WTC11 (cell line): ENCODE data around the gene ZNF526. TPM values are rescaled to one million over a fixed set of nuclear protein-coding genes. Genes with fewer than 3 reads are reported as not detected.

Experiments
- ATAC-seq: fragments of 200-7000 bp; cut with Tn5 transposase; 2 replicates; pipeline ENCODE4 v1.10.0; 2021; ENCODE audit warnings: mild to moderate bottlenecking, moderate library complexity
- CTCF ChIA-PET: fragments of 300-600 bp; sonication (Branson Sonifier 250); formaldehyde crosslinking; loops from one replicate; lab custom pipeline; 2021; ENCODE audit warnings: antibody characterized with exemption; lab: Charles Lee
- POLR2A ChIA-PET: fragments of 350-600 bp; sonication (Branson Sonifier 250); formaldehyde crosslinking; loops from one replicate; lab custom pipeline; 2021; ENCODE audit warnings: antibody characterized with exemption; lab: Charles Lee
- DNase-seq: peaks from one replicate; pipeline ENCODE4 v3.0.0; 2021; ENCODE audit warnings: low spot score
- H3K27ac Mint-ChIP-seq: 2 replicates; pipeline ENCODE4 v1.8.0; 2021; ENCODE audit warnings: mixed read lengths
- H3K27me3 Mint-ChIP-seq: 2 replicates; pipeline ENCODE4 v1.8.0; 2021; ENCODE audit warnings: low read depth, mild to moderate bottlenecking, moderate library complexity, mixed read lengths
- H3K36me3 Mint-ChIP-seq: 2 replicates; pipeline ENCODE4 v1.8.0; 2021; ENCODE audit warnings: mixed read lengths
- H3K4me1 Mint-ChIP-seq: 2 replicates; pipeline ENCODE4 v1.8.0; 2022; ENCODE audit warnings: mixed read lengths
- H3K4me3 Mint-ChIP-seq: 2 replicates; pipeline ENCODE4 v1.8.0; 2021; ENCODE audit warnings: mild to moderate bottlenecking, moderate library complexity, mixed read lengths
- H3K9me3 Mint-ChIP-seq: 2 replicates; pipeline ENCODE4 v1.8.0; 2021; ENCODE audit warnings: mixed read lengths
- CREM ChIP-seq: sonication (generic); formaldehyde crosslinking; IDR thresholded peaks from 2 replicates; pipeline ENCODE4 v1.8.1; 2022; ENCODE audit warnings: mild to moderate bottlenecking, missing genetic modification reagents, moderate library complexity
- FOXK1 ChIP-seq: sonication (generic); formaldehyde crosslinking; IDR thresholded peaks from 2 replicates; pipeline ENCODE4 v1.8.0; 2022; ENCODE audit warnings: mild to moderate bottlenecking, moderate library complexity, missing genetic modification reagents
- GABPB1 ChIP-seq: sonication (generic); formaldehyde crosslinking; IDR thresholded peaks from 2 replicates; pipeline ENCODE4 v1.8.1; 2023; ENCODE audit warnings: mild to moderate bottlenecking, missing genetic modification reagents
- GRHL2 ChIP-seq: fragments of 250-450 bp; sonication (Bioruptor Pico); IDR thresholded peaks from 2 replicates; pipeline ENCODE4 v1.8.0; 2022; ENCODE audit warnings: mild to moderate bottlenecking, moderate library complexity; ENCODE audit not compliant: insufficient replicate concordance, severe bottlenecking
- GTF2I ChIP-seq: fragments of 250-450 bp; sonication (Bioruptor Pico); conservative IDR thresholded peaks from 2 replicates; pipeline ENCODE4 v1.4.0; 2021; ENCODE audit warnings: mild to moderate bottlenecking
- IRF2 ChIP-seq: sonication (generic); formaldehyde crosslinking; IDR thresholded peaks from 2 replicates; pipeline ENCODE4 v1.8.0; 2022; ENCODE audit warnings: low read depth, missing genetic modification reagents, borderline replicate concordance
- JAZF1 ChIP-seq: fragments of 250-450 bp; sonication (Bioruptor Pico); IDR thresholded peaks from 2 replicates; pipeline ENCODE4 v1.9.0; 2021; ENCODE audit warnings: moderate library complexity, mild to moderate bottlenecking, inconsistent platforms
- MYBL2 ChIP-seq: sonication (generic); formaldehyde crosslinking; IDR thresholded peaks from 2 replicates; pipeline ENCODE4 v1.8.1; 2023; ENCODE audit warnings: mild to moderate bottlenecking, moderate library complexity, missing genetic modification reagents
- NR2C2 ChIP-seq: sonication (generic); formaldehyde crosslinking; IDR thresholded peaks from 2 replicates; pipeline ENCODE4 v1.8.0; 2022; ENCODE audit warnings: mild to moderate bottlenecking, missing genetic modification reagents
- SP1 ChIP-seq: sonication (generic); formaldehyde crosslinking; conservative IDR thresholded peaks from 2 replicates; pipeline ENCODE4 v1.8.1; 2022; ENCODE audit warnings: missing genetic modification reagents
- TEAD4 ChIP-seq: sonication (generic); formaldehyde crosslinking; IDR thresholded peaks from 2 replicates; pipeline ENCODE4 v1.8.0; 2022; ENCODE audit warnings: mild to moderate bottlenecking, missing genetic modification reagents
- ZNF121 ChIP-seq: sonication (generic); formaldehyde crosslinking; IDR thresholded peaks from 2 replicates; pipeline ENCODE4 v1.8.0; 2023; ENCODE audit warnings: missing genetic modification reagents
- ZNF232 ChIP-seq: sonication (generic); formaldehyde crosslinking; IDR thresholded peaks from 2 replicates; pipeline ENCODE4 v1.8.0; 2022; ENCODE audit warnings: mild to moderate bottlenecking, missing genetic modification reagents
- total RNA-seq: library from RNA; stranded (reverse); gene quantifications from 3 replicates; pipeline ENCODE4 v1.2.3, GENCODE V29; 2021
- TF ChIP-seq, protein P1 (sequence below): sonication (generic); formaldehyde crosslinking; IDR thresholded peaks from 2 replicates; pipeline ENCODE4 v1.8.1; 2023; ENCODE audit warnings: mild to moderate bottlenecking, missing genetic modification reagents, moderate library complexity
- TF ChIP-seq, protein P2 (sequence below): sonication (generic); formaldehyde crosslinking; IDR thresholded peaks from 2 replicates; pipeline ENCODE4 v1.8.0; 2022; ENCODE audit warnings: mild to moderate bottlenecking, missing genetic modification reagents
- TF ChIP-seq, protein P3 (sequence below): sonication (generic); formaldehyde crosslinking; IDR thresholded peaks from 2 replicates; pipeline ENCODE4 v1.8.1; 2022; ENCODE audit warnings: low read depth, missing genetic modification reagents, borderline replicate concordance
- TF ChIP-seq, protein P4 (sequence below): sonication (generic); formaldehyde crosslinking; IDR thresholded peaks from 2 replicates; pipeline ENCODE4 v1.8.1; 2023; ENCODE audit warnings: mild to moderate bottlenecking, missing genetic modification reagents, moderate library complexity
- TF ChIP-seq, protein P5 (sequence below): sonication (generic); formaldehyde crosslinking; IDR thresholded peaks from 2 replicates; pipeline ENCODE4 v1.8.1; 2023; ENCODE audit warnings: mild to moderate bottlenecking, missing genetic modification reagents
- TF ChIP-seq, protein P6 (sequence below): sonication (generic); formaldehyde crosslinking; IDR thresholded peaks from 2 replicates; pipeline ENCODE4 v1.8.1; 2022; ENCODE audit warnings: mild to moderate bottlenecking, moderate library complexity, missing genetic modification reagents
- TF ChIP-seq, protein P7 (sequence below): sonication (generic); formaldehyde crosslinking; IDR thresholded peaks from 2 replicates; pipeline ENCODE4 v1.8.1; 2023; ENCODE audit warnings: mild to moderate bottlenecking, moderate library complexity, missing genetic modification reagents
- TF ChIP-seq, protein P8 (sequence below): sonication (generic); formaldehyde crosslinking; IDR thresholded peaks from 2 replicates; pipeline ENCODE4 v1.8.0; 2022; ENCODE audit warnings: mild to moderate bottlenecking, missing genetic modification reagents

Gene ZNF526
- total RNA-seq, 1 experiment from 2014 or later: 18.3 TPM

DNA sequence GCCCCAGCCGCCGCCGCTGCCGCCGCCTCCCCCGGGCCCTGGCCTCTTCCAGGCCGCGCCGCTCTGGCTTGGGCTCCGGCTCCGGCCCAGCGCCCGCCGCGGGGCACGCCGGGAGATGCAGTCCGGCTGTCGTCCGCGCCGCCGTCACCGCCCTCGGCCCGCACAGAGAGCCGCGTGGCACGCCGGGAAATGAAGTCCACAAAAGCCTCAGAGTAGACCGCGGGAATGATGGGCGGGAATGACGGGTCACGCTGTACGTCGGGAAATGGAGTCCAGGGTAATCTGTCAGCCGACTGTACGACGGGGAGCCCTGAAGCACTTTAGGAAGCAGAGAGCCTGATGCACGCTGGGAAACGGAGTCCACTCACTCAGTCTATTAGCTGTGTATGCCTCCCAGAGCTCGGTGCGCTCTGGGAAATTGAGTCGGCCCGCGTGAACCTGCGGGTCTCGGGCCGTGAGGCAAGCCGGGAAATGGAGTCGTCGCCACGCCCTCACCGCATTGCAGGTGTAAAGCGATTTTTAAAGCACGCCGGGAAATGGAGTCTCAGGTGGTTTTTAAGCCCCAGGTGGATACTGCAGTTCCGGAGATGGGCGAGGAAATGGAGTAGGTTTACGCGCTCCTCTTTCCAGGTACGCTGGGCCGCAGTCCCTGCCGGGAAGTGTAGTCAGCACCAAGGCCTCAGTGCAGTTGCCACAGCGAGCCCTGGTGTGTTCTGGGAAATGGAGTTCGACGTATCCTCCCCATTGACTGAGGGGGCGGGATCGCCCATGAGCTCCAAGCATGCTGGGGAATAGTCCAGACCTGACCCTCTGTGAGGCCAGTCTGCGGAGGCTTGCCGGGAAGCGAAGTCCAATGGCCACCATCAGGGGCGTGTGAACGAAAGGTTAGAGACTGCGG, 22.6 kb downstream of the ZNF526 start, which contains the start of gene GSK3A (continued):
- TF ChIP-seq GTF2I (CRISPR knock-in tag) (no peak), ZNF232 (CRISPR knock-in tag) (no peak)
- TF ChIP-seq, protein P1, sequence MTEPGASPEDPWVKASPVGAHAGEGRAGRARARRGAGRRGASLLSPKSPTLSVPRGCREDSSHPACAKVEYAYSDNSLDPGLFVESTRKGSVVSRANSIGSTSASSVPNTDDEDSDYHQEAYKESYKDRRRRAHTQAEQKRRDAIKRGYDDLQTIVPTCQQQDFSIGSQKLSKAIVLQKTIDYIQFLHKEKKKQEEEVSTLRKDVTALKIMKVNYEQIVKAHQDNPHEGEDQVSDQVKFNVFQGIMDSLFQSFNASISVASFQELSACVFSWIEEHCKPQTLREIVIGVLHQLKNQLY: no peak
- TF ChIP-seq, protein P2, sequence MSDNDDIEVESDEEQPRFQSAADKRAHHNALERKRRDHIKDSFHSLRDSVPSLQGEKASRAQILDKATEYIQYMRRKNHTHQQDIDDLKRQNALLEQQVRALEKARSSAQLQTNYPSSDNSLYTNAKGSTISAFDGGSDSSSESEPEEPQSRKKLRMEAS: no peak

DNA sequence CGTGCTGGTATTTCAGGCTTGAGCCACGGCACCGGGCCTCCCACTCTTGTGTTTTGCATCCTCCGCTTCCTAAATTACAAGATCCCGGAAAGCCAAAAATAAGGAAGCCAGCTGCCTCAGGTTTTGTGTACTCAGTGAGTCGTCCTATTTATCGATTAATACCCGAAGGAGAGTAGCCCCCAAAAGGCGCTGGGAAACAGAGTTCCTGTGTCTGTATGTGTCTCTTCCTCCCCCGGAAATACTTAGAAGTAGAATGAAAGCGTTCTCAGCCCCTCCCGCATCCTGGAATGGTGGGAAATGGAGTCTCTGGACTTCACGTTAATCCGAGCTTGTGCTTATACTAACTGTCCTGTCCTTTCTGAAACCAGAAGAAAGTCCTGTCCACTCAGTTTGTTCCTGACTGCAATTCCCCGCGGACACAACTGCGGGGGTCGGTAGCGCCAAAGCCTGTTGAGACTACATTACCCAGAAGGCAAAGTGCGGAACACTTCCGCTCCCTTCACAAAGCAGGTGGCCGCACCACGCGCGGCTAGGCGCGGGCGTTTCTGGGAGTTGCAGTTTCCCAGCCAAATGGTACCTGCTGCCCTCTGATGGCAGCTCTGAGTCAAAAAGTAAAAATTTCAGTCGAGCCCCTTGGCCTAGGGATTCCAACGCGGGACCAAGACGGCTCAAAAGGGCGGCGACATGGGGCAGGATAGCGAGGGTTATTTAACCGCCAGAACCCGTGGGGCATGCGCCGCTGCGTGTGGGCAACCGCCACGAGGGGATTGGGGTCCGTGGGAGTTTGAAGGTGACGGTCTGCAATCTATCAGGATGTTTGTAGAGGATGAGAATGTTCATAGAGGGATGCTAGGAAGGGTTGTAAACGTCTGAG, 24.5 kb downstream of the ZNF526 start:
- Mint-ChIP-seq H3K36me3 (peaks cover 9% of the 10 kb centered on the region), H3K4me1 (peaks cover 35% of the 10 kb centered on the region), H3K27me3 (no peaks in the 10 kb centered on the region), H3K27ac (peak overlapping the region; percentile 97), H3K9me3 (no peaks in the 10 kb centered on the region), H3K4me3 (peak overlapping the region; percentile 89)
- ChIA-PET POLR2A (interaction anchor here (3.2 to 3.6 kb wide), 2 partner anchors 11 to 35 kb away, joined by 13 to 28 read pairs; partner anchors contain the start of gene ERF), CTCF (interaction anchor here (0.5 to 7.8 kb wide), 15 partner anchors 9 to 196 kb away, joined by 3 to 239 read pairs (median 5); partner anchors contain the start of gene ERF)
- peak; percentile 19 for ATAC-seq
- peak; percentile 95 for DNase-seq
- TF ChIP-seq NR2C2 (CRISPR knock-in tag) (no peak), TEAD4 (CRISPR knock-in tag) (no peak), GABPB1 (CRISPR knock-in tag) (peak; percentile 73; the same call in 1 of the 2 replicates), MYBL2 (no peak), IRF2 (no peak), GRHL2 (no peak), CREM (CRISPR knock-in tag) (0 out of 2 replicates have a peak, but pooled peaks have one; percentile 26), SP1 (CRISPR knock-in tag) (peak; percentile 68; the same call in 1 of the 2 replicates), FOXK1 (CRISPR knock-in tag) (peak; percentile 56; the same call in 1 of the 2 replicates), ZNF121 (CRISPR knock-in tag) (0 out of 2 replicates have a peak, but pooled peaks have one; percentile 35), JAZF1 (no peak)
- TF ChIP-seq, protein P3, sequence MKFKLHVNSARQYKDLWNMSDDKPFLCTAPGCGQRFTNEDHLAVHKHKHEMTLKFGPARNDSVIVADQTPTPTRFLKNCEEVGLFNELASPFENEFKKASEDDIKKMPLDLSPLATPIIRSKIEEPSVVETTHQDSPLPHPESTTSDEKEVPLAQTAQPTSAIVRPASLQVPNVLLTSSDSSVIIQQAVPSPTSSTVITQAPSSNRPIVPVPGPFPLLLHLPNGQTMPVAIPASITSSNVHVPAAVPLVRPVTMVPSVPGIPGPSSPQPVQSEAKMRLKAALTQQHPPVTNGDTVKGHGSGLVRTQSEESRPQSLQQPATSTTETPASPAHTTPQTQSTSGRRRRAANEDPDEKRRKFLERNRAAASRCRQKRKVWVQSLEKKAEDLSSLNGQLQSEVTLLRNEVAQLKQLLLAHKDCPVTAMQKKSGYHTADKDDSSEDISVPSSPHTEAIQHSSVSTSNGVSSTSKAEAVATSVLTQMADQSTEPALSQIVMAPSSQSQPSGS (CRISPR knock-in tag): no peak
- TF ChIP-seq, protein P4, sequence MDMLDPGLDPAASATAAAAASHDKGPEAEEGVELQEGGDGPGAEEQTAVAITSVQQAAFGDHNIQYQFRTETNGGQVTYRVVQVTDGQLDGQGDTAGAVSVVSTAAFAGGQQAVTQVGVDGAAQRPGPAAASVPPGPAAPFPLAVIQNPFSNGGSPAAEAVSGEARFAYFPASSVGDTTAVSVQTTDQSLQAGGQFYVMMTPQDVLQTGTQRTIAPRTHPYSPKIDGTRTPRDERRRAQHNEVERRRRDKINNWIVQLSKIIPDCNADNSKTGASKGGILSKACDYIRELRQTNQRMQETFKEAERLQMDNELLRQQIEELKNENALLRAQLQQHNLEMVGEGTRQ (CRISPR knock-in tag): peak; percentile 85
- TF ChIP-seq, protein P5, sequence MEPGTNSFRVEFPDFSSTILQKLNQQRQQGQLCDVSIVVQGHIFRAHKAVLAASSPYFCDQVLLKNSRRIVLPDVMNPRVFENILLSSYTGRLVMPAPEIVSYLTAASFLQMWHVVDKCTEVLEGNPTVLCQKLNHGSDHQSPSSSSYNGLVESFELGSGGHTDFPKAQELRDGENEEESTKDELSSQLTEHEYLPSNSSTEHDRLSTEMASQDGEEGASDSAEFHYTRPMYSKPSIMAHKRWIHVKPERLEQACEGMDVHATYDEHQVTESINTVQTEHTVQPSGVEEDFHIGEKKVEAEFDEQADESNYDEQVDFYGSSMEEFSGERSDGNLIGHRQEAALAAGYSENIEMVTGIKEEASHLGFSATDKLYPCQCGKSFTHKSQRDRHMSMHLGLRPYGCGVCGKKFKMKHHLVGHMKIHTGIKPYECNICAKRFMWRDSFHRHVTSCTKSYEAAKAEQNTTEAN: no peak
- TF ChIP-seq, protein P1: no peak
- TF ChIP-seq, protein P6, sequence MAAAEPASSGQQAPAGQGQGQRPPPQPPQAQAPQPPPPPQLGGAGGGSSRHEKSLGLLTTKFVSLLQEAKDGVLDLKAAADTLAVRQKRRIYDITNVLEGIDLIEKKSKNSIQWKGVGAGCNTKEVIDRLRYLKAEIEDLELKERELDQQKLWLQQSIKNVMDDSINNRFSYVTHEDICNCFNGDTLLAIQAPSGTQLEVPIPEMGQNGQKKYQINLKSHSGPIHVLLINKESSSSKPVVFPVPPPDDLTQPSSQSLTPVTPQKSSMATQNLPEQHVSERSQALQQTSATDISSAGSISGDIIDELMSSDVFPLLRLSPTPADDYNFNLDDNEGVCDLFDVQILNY (CRISPR knock-in tag): no peak
- TF ChIP-seq, protein P7, sequence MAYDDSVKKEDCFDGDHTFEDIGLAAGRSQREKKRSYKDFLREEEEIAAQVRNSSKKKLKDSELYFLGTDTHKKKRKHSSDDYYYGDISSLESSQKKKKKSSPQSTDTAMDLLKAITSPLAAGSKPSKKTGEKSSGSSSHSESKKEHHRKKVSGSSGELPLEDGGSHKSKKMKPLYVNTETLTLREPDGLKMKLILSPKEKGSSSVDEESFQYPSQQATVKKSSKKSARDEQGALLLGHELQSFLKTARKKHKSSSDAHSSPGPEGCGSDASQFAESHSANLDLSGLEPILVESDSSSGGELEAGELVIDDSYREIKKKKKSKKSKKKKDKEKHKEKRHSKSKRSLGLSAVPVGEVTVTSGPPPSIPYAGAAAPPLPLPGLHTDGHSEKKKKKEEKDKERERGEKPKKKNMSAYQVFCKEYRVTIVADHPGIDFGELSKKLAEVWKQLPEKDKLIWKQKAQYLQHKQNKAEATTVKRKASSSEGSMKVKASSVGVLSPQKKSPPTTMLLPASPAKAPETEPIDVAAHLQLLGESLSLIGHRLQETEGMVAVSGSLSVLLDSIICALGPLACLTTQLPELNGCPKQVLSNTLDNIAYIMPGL (CRISPR knock-in tag): no peak
- TF ChIP-seq, protein P8, sequence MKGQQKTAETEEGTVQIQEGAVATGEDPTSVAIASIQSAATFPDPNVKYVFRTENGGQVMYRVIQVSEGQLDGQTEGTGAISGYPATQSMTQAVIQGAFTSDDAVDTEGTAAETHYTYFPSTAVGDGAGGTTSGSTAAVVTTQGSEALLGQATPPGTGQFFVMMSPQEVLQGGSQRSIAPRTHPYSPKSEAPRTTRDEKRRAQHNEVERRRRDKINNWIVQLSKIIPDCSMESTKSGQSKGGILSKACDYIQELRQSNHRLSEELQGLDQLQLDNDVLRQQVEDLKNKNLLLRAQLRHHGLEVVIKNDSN (CRISPR knock-in tag): peak; percentile 89
